DOHH2 (cell line): ENCODE results near the gene PIGBOS1.

Experiments
- H3F3A ChIP-seq: fragments of 200-600 bp; sonication (generic), shearing (Covaris generic); 2 replicates; pipeline ENCODE4 v1.6.0; 2016; ENCODE audit warnings: antibody characterized with exemption, mild to moderate bottlenecking; ENCODE audit not compliant: control insufficient read depth, insufficient read depth
- H3K27ac ChIP-seq: fragments of 200-600 bp; sonication (generic); 2 replicates; pipeline ENCODE4 v1.5.1; 2014; ENCODE audit warnings: low read depth, mild to moderate bottlenecking, low read length, moderate library complexity
- H3K27me3 ChIP-seq: fragments of 200-600 bp; sonication (generic); 2 replicates; pipeline ENCODE4 v1.6.1; 2014; ENCODE audit warnings: mild to moderate bottlenecking, low read length, mixed read lengths; ENCODE audit not compliant: control insufficient read depth
- H3K36me3 ChIP-seq: fragments of 200-600 bp; sonication (generic); 2 replicates; pipeline ENCODE4 v1.6.1; 2014; ENCODE audit warnings: mild to moderate bottlenecking, low read length, moderate library complexity, mixed read lengths; ENCODE audit not compliant: control insufficient read depth
- H3K4me1 ChIP-seq: fragments of 200-600 bp; sonication (generic); 2 replicates; pipeline ENCODE4 v1.6.1; 2014; ENCODE audit warnings: mild to moderate bottlenecking, low read length, mixed read lengths; ENCODE audit not compliant: control insufficient read depth
- H3K4me2 ChIP-seq: fragments of 200-600 bp; sonication (generic); 2 replicates; pipeline ENCODE4 v1.6.0; 2014; ENCODE audit warnings: mild to moderate bottlenecking, low read length, moderate library complexity
- H3K4me3 ChIP-seq: fragments of 200-600 bp; sonication (generic); 2 replicates; pipeline ENCODE4 v1.5.1; 2014; ENCODE audit warnings: mild to moderate bottlenecking, low read length, mixed read lengths
- H3K79me2 ChIP-seq: fragments of 200-600 bp; sonication (generic); 2 replicates; pipeline ENCODE4 v1.6.1; 2014; ENCODE audit warnings: mild to moderate bottlenecking, low read length, mixed read lengths; ENCODE audit not compliant: control insufficient read depth
- H3K9me2 ChIP-seq: fragments of 200-600 bp; sonication (generic); replicated peaks from 2 replicates; pipeline ENCODE4 v1.6.1; 2014; ENCODE audit warnings: mild to moderate bottlenecking, low read length, mixed read lengths; ENCODE audit not compliant: control insufficient read depth
- H3K9me3 ChIP-seq: fragments of 200-600 bp; sonication (generic); 2 replicates; pipeline ENCODE4 v1.6.1; 2014; ENCODE audit warnings: antibody characterized with exemption, low read length, mixed read lengths; ENCODE audit not compliant: control insufficient read depth, insufficient read depth
- H4K20me1 ChIP-seq: fragments of 200-600 bp; sonication (generic); 2 replicates; pipeline ENCODE4 v1.6.0; 2014; ENCODE audit warnings: low read depth, mild to moderate bottlenecking, antibody characterized with exemption, low read length, moderate library complexity; ENCODE audit not compliant: control insufficient read depth, insufficient read depth
- EZH2phosphoT487 ChIP-seq: fragments of 200-600 bp; sonication (generic); IDR thresholded peaks from 2 replicates; pipeline ENCODE4 v1.6.1; 2017; ENCODE audit warnings: borderline replicate concordance, mild to moderate bottlenecking, antibody characterized with exemption, low read length, moderate library complexity, mixed read lengths
- TF ChIP-seq, protein P1 (sequence below): fragments of 200-600 bp; sonication (generic); IDR thresholded peaks from one replicate; pipeline ENCODE4 v1.5.1; 2014; ENCODE audit warnings: antibody characterized with exemption, mild to moderate bottlenecking, low read depth, low read length; ENCODE audit not compliant: poor library complexity, severe bottlenecking

The PIGBOS1 gene

GRCh38 chr15:55337160-55337559 lies 18.2 kb upstream of the PIGBOS1 start:
- no peaks in the 10 kb centered on the region for H3K27me3 ChIP-seq
- H3F3A ChIP-seq: no peaks in the 10 kb centered on the region
- no peak for TF ChIP-seq EZH2phosphoT487
- TF ChIP-seq, protein P1, sequence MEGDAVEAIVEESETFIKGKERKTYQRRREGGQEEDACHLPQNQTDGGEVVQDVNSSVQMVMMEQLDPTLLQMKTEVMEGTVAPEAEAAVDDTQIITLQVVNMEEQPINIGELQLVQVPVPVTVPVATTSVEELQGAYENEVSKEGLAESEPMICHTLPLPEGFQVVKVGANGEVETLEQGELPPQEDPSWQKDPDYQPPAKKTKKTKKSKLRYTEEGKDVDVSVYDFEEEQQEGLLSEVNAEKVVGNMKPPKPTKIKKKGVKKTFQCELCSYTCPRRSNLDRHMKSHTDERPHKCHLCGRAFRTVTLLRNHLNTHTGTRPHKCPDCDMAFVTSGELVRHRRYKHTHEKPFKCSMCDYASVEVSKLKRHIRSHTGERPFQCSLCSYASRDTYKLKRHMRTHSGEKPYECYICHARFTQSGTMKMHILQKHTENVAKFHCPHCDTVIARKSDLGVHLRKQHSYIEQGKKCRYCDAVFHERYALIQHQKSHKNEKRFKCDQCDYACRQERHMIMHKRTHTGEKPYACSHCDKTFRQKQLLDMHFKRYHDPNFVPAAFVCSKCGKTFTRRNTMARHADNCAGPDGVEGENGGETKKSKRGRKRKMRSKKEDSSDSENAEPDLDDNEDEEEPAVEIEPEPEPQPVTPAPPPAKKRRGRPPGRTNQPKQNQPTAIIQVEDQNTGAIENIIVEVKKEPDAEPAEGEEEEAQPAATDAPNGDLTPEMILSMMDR: no peak
- peaks cover 35% of the 10 kb centered on the region for H3K36me3 ChIP-seq
- no peaks in the 10 kb centered on the region for H3K79me2 ChIP-seq
- H3K4me2 ChIP-seq: no peak overlapping the region
- H4K20me1 ChIP-seq: no peaks in the 10 kb centered on the region
- H3K4me3 ChIP-seq: no peak overlapping the region
- no peak overlapping the region for H3K27ac ChIP-seq
- H3K4me1 ChIP-seq: no peaks in the 10 kb centered on the region
- H3K9me2 ChIP-seq: no peaks in the 10 kb centered on the region
- H3K9me3 ChIP-seq: no peaks in the 10 kb centered on the region

DNA sequence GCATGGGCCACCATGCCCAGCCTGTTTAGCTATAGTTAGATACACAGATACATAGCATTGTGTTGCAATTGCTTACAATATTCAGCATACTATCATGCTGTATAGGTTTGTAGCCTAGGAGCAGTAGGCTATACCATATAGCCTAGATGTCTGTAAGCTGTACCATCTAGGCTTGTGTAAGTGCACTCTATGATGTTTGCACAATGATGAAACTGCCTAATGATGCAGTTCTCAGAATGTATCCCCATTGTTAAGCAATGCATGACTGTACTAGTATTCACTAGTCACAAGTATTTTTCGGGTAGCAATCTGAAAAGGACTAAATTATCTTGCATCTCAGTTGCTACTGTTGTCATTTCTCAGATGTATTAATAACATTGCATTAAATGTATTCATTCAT lies 16.1 kb upstream of the PIGBOS1 start:
- H3K4me2 ChIP-seq: no peak overlapping the region
- H3K9me2 ChIP-seq: no peaks in the 10 kb centered on the region
- H3K4me1 ChIP-seq: no peaks in the 10 kb centered on the region
- no peaks in the 10 kb centered on the region for H3K9me3 ChIP-seq
- no peaks in the 10 kb centered on the region for H4K20me1 ChIP-seq
- no peak overlapping the region for H3K27ac ChIP-seq
- peaks cover 44% of the 10 kb centered on the region for H3K36me3 ChIP-seq
- no peaks in the 10 kb centered on the region for H3K27me3 ChIP-seq
- TF ChIP-seq, protein P1: no peak
- TF ChIP-seq EZH2phosphoT487: no peak
- H3K4me3 ChIP-seq: no peak overlapping the region
- no peaks in the 10 kb centered on the region for H3F3A ChIP-seq
- no peaks in the 10 kb centered on the region for H3K79me2 ChIP-seq

DNA sequence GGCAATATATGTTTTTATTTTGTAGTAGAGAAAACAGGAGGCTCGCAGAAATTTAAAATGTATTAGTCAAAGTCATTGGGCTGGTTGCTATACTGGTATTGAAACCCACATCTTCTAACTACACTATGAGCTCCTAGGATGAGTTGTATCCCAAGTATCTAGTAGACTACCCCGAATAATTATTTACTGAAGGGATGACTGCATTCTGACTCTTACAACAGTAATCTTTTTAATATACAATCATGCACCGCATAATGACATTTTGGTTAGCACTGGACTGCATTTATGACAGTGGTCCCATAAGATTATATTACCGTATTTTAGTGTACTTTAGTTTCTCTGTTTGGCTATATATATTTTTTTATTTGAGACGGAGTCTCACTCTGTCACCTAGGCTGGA lies 15.4 kb upstream of the PIGBOS1 start:
- H3K4me3 ChIP-seq: no peak overlapping the region
- no peak overlapping the region for H3K4me2 ChIP-seq
- no peaks in the 10 kb centered on the region for H3K9me3 ChIP-seq
- no peaks in the 10 kb centered on the region for H3K27me3 ChIP-seq
- no peak overlapping the region for H3K27ac ChIP-seq
- no peaks in the 10 kb centered on the region for H3K79me2 ChIP-seq
- H3F3A ChIP-seq: no peaks in the 10 kb centered on the region
- H3K36me3 ChIP-seq: peaks cover 40% of the 10 kb centered on the region
- H3K9me2 ChIP-seq: no peaks in the 10 kb centered on the region
- H4K20me1 ChIP-seq: no peaks in the 10 kb centered on the region
- no peaks in the 10 kb centered on the region for H3K4me1 ChIP-seq
- TF ChIP-seq, protein P1: no peak
- no peak for TF ChIP-seq EZH2phosphoT487

GRCh38 chr15:55327387-55327786 lies 8.5 kb upstream of the PIGBOS1 start:
- H3K27ac ChIP-seq: no peak overlapping the region
- H3K9me3 ChIP-seq: no peaks in the 10 kb centered on the region
- peaks cover 8% of the 10 kb centered on the region for H3K4me1 ChIP-seq
- TF ChIP-seq EZH2phosphoT487: no peak
- TF ChIP-seq, protein P1: no peak
- no peaks in the 10 kb centered on the region for H3K27me3 ChIP-seq
- no peaks in the 10 kb centered on the region for H3F3A ChIP-seq
- H3K4me3 ChIP-seq: no peak overlapping the region
- H3K79me2 ChIP-seq: no peaks in the 10 kb centered on the region
- no peaks in the 10 kb centered on the region for H4K20me1 ChIP-seq
- H3K9me2 ChIP-seq: no peaks in the 10 kb centered on the region
- no peak overlapping the region for H3K4me2 ChIP-seq
- peaks cover 19% of the 10 kb centered on the region for H3K36me3 ChIP-seq
